HG03064 (cell line): ENCODE results near the gene KCNC4.

Experiments
- ATAC-seq: cut with Tn5 transposase; IDR thresholded peaks from one replicate; pipeline ENCODE4 v1.9.1; 2021; ENCODE audit warnings: low read depth; ENCODE audit not compliant: unreplicated experiment

The KCNC4 gene

GRCh38 chr1:110228381-110228780 lies 18.3 kb downstream of the KCNC4 start:
- ATAC-seq: no peak

- ATAC-seq: no peak
Observed at GRCh38 chr1:110228869-110229268, 18.8 kb downstream of the KCNC4 start.

- ATAC-seq: no peak
Observed at GRCh38 chr1:110229348-110230001, 19.4 kb downstream of the KCNC4 start.

- ATAC-seq: no peak
Observed at GRCh38 chr1:110230381-110231199, 20.5 kb downstream of the KCNC4 start.

- no peak for ATAC-seq
Observed at GRCh38 chr1:110233861-110234260, 23.7 kb downstream of the KCNC4 start.

- ATAC-seq: no peak
Observed at GRCh38 chr1:110234691-110235090, 24.6 kb downstream of the KCNC4 start.

GRCh38 chr1:110235181-110235833 lies 25.2 kb downstream of the KCNC4 start:
- no peak for ATAC-seq

GRCh38 chr1:110235834-110236682 lies 25.9 kb downstream of the KCNC4 start:
- no peak for ATAC-seq

GRCh38 chr1:110237386-110238152 lies 27.5 kb downstream of the KCNC4 start:
- no peak for ATAC-seq

GRCh38 chr1:110239441-110240430 lies 29.6 kb downstream of the KCNC4 start:
- ATAC-seq: no peak

GRCh38 chr1:110240476-110241210 lies 30.5 kb downstream of the KCNC4 start:
- no peak for ATAC-seq

- ATAC-seq: no peak
Observed at GRCh38 chr1:110241516-110241915, 31.4 kb downstream of the KCNC4 start.

- no peak for ATAC-seq
Observed at GRCh38 chr1:110242062-110242461, 31.9 kb downstream of the KCNC4 start.

GRCh38 chr1:110242731-110243130 lies 32.6 kb downstream of the KCNC4 start:
- no peak for ATAC-seq

- no peak for ATAC-seq
Observed at GRCh38 chr1:110243146-110243545, 33.0 kb downstream of the KCNC4 start.

- no peak for ATAC-seq
Observed at GRCh38 chr1:110243574-110243973, 33.5 kb downstream of the KCNC4 start.

- no peak for ATAC-seq
Observed at GRCh38 chr1:110245876-110246620, 35.9 kb downstream of the KCNC4 start.
